Measurements from ENCODE around the gene ECSCR. TPM values are rescaled to one million over a fixed set of nuclear protein-coding genes. Genes with fewer than 3 reads are reported as not detected.
A peak's percentile ranks its signal among the peaks of the same experiment; 100 is the strongest.
"Not testable (repeated sequence)": the region's sequence is repeated elsewhere in the genome, so short reads cannot be mapped to it uniquely, and the experiment has no call there.

Gene ECSCR
- 0.47 TPM in 1 of 2 replicates, not detected in the other for total RNA-seq
- long read RNA-seq, partial matches to known transcripts, result 0 of 2 reads
- long read RNA-seq, other reads (novel, unspliced or antisense), result 0 of 2 reads

GRCh38 chr5:139462586-139463276 lies at the start of gene ECSCR:
Gene ECSCR (minus strand): TSS chr5:139462743. CDS start chr5:139462670, 73 bp downstream.
- no peak for DNase-seq (ENCODE audit: extremely low spot score, unreplicated experiment)
- Mint-ChIP-seq H3K27ac (ENCODE audit: unreplicated experiment) (peak within 1 kb of the TSS; percentile 18), H3K4me3 (ENCODE audit: unreplicated experiment) (no peak within 1 kb of the TSS), H3K4me1 (ENCODE audit: unreplicated experiment) (peaks cover 41% of the 10 kb centered on the region), H3K9me3 (ENCODE audit: unreplicated experiment) (no peaks in the 10 kb centered on the region), H3K27me3 (ENCODE audit: unreplicated experiment) (no peaks in the 10 kb centered on the region), H3K36me3 (ENCODE audit: unreplicated experiment) (no peaks in the 10 kb centered on the region)
- no peak for TF ChIP-seq CTCF (IDR thresholded peaks at IDR 0.05)

- H3K27me3 Mint-ChIP-seq (ENCODE audit: unreplicated experiment); H3K4me3 Mint-ChIP-seq (ENCODE audit: unreplicated experiment); H3K4me1 Mint-ChIP-seq (ENCODE audit: unreplicated experiment); H3K36me3 Mint-ChIP-seq (ENCODE audit: unreplicated experiment); H3K9me3 Mint-ChIP-seq (ENCODE audit: unreplicated experiment); DNase-seq (ENCODE audit: extremely low spot score, unreplicated experiment); H3K27ac Mint-ChIP-seq (ENCODE audit: unreplicated experiment): not testable (repeated sequence)
Observed at GRCh38 chr5:139504722-139505121, 42.2 kb upstream of the ECSCR start.

- not testable (repeated sequence) for H3K27me3 Mint-ChIP-seq (ENCODE audit: unreplicated experiment); H3K27ac Mint-ChIP-seq (ENCODE audit: unreplicated experiment); DNase-seq (ENCODE audit: extremely low spot score, unreplicated experiment); H3K36me3 Mint-ChIP-seq (ENCODE audit: unreplicated experiment); H3K4me1 Mint-ChIP-seq (ENCODE audit: unreplicated experiment); H3K4me3 Mint-ChIP-seq (ENCODE audit: unreplicated experiment); H3K9me3 Mint-ChIP-seq (ENCODE audit: unreplicated experiment)
Observed at GRCh38 chr5:139503879-139504278, 41.3 kb upstream of the ECSCR start.

- H3K4me3 Mint-ChIP-seq (ENCODE audit: unreplicated experiment); H3K27me3 Mint-ChIP-seq (ENCODE audit: unreplicated experiment): not testable (repeated sequence)
Observed at GRCh38 chr5:139503036-139503817, 40.7 kb upstream of the ECSCR start.

GRCh38 chr5:139501381-139501780 lies 38.8 kb upstream of the ECSCR start:
- Mint-ChIP-seq H3K27me3 (ENCODE audit: unreplicated experiment) (peaks cover 9% of the 10 kb centered on the region), H3K9me3 (ENCODE audit: unreplicated experiment) (no peaks in the 10 kb centered on the region), H3K4me1 (ENCODE audit: unreplicated experiment) (no peaks in the 10 kb centered on the region), H3K27ac (ENCODE audit: unreplicated experiment) (no peak overlapping the region), H3K36me3 (ENCODE audit: unreplicated experiment) (no peaks in the 10 kb centered on the region), H3K4me3 (ENCODE audit: unreplicated experiment) (no peak overlapping the region)
- DNase-seq (ENCODE audit: extremely low spot score, unreplicated experiment), result no peak
- no peak for TF ChIP-seq CTCF (IDR thresholded peaks at IDR 0.05)

More at GRCh38 chr5:139503036-139503817, 40.7 kb upstream of the ECSCR start:
- DNase-seq (ENCODE audit: extremely low spot score, unreplicated experiment); H3K36me3 Mint-ChIP-seq (ENCODE audit: unreplicated experiment); H3K4me1 Mint-ChIP-seq (ENCODE audit: unreplicated experiment); H3K9me3 Mint-ChIP-seq (ENCODE audit: unreplicated experiment); H3K27ac Mint-ChIP-seq (ENCODE audit: unreplicated experiment): not testable (repeated sequence)

- H3K4me3 Mint-ChIP-seq (ENCODE audit: unreplicated experiment), result no peak overlapping the region
- no peak for TF ChIP-seq CTCF (IDR thresholded peaks at IDR 0.05)
- peaks cover 10% of the 10 kb centered on the region for H3K4me1 Mint-ChIP-seq (ENCODE audit: unreplicated experiment)
- H3K27ac Mint-ChIP-seq (ENCODE audit: unreplicated experiment), result no peak overlapping the region
- H3K36me3 Mint-ChIP-seq (ENCODE audit: unreplicated experiment), result no peaks in the 10 kb centered on the region
- no peaks in the 10 kb centered on the region for H3K27me3 Mint-ChIP-seq (ENCODE audit: unreplicated experiment)
- no peak for DNase-seq (ENCODE audit: extremely low spot score, unreplicated experiment)
- no peaks in the 10 kb centered on the region for H3K9me3 Mint-ChIP-seq (ENCODE audit: unreplicated experiment)
Observed at GRCh38 chr5:139495638-139496435, 33.3 kb upstream of the ECSCR start.

Measured in osteocyte (in vitro differentiated cells).